Midbrain (tissue), 1 donor: ENCODE results near the gene DIPK1C.
A peak's percentile ranks its signal among the peaks of the same experiment; 100 is the strongest.

Source experiments
- DNase-seq: peaks from one replicate; lab custom pipeline; 2025; lab: John Stamatoyannopoulos, UW

The DIPK1C gene

GRCh38 chr18:74453016-74453566 is 4.0 kb downstream of the DIPK1C start:
- no peak for DNase-seq

GRCh38 chr18:74451148-74451547 is 6.0 kb downstream of the DIPK1C start:
- DNase-seq: no peak

- DNase-seq: peak; percentile 74
These were observed 6.5 kb downstream of the DIPK1C start for GRCh38 chr18:74450626-74451025.

GRCh38 chr18:74447404-74448152 is 9.5 kb downstream of the DIPK1C start:
- no peak for DNase-seq

GRCh38 chr18:74446631-74447403 is 10.3 kb downstream of the DIPK1C start:
- DNase-seq: no peak

GRCh38 chr18:74446178-74446577 is 10.9 kb downstream of the DIPK1C start:
- DNase-seq: no peak

- DNase-seq: no peak
These were observed 11.5 kb downstream of the DIPK1C start for GRCh38 chr18:74445585-74445984.

GRCh38 chr18:74444104-74444503 is 13.0 kb downstream of the DIPK1C start:
- no peak for DNase-seq

- no peak for DNase-seq
These were observed 16.2 kb downstream of the DIPK1C start for GRCh38 chr18:74440808-74441427.

- DNase-seq: no peak
These were observed 19.0 kb downstream of the DIPK1C start for GRCh38 chr18:74438091-74438490.

GRCh38 chr18:74436158-74436769 is 20.8 kb downstream of the DIPK1C start:
- DNase-seq: no peak

- DNase-seq: no peak
These were observed 21.4 kb downstream of the DIPK1C start for GRCh38 chr18:74435740-74436139.

GRCh38 chr18:74434466-74434865 is 22.6 kb downstream of the DIPK1C start:
- no peak for DNase-seq

- no peak for DNase-seq
These were observed 26.1 kb downstream of the DIPK1C start for GRCh38 chr18:74430806-74431571.

GRCh38 chr18:74430231-74430630 is 26.9 kb downstream of the DIPK1C start:
- DNase-seq: no peak

GRCh38 chr18:74429096-74429495 is 28.0 kb downstream of the DIPK1C start:
- DNase-seq: no peak

GRCh38 chr18:74427442-74428112 is 29.5 kb downstream of the DIPK1C start:
- no peak for DNase-seq

GRCh38 chr18:74425876-74426275 is 31.2 kb downstream of the DIPK1C start:
- DNase-seq: no peak

GRCh38 chr18:74425161-74425560 is 31.9 kb downstream of the DIPK1C start:
- DNase-seq: no peak

- DNase-seq: no peak
These were observed 34.6 kb downstream of the DIPK1C start for GRCh38 chr18:74422541-74422940.

- no peak for DNase-seq
These were observed 36.2 kb downstream of the DIPK1C start for GRCh38 chr18:74420926-74421325.
